Measurements from ENCODE around the gene RFFL.
A peak's percentile ranks its signal among the peaks of the same experiment; 100 is the strongest.
"Not testable (repeated sequence)": the region's sequence is repeated elsewhere in the genome, so short reads cannot be mapped to it uniquely, and the experiment has no call there.

Gene RFFL

DNA sequence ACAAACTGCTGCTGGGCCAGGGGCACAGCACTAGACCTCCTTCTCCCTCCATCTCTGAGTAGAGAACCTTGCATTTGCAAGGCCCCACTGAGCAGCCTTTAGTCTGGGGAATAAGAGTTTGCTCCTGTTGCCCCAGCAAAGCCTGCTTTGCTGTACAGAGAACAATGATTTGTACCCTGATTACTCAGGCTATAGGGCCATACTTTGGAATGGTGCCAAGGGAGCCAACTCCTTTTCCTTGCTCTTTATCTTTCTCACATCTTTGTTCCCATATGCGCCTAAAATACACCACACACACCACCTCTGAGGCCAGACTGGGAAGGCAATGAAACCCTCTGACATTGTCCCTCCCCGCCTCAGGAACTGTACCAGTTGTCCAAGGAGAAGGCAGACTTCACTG is 62.0 kb downstream of the RFFL start:
- no peak overlapping the region for H3K4me3 ChIP-seq (replicated peaks; ENCODE audit: low read depth, low read length)
- DNase-seq (ENCODE audit: extremely low read depth, low read depth), result no peak
- TF ChIP-seq, protein P1, sequence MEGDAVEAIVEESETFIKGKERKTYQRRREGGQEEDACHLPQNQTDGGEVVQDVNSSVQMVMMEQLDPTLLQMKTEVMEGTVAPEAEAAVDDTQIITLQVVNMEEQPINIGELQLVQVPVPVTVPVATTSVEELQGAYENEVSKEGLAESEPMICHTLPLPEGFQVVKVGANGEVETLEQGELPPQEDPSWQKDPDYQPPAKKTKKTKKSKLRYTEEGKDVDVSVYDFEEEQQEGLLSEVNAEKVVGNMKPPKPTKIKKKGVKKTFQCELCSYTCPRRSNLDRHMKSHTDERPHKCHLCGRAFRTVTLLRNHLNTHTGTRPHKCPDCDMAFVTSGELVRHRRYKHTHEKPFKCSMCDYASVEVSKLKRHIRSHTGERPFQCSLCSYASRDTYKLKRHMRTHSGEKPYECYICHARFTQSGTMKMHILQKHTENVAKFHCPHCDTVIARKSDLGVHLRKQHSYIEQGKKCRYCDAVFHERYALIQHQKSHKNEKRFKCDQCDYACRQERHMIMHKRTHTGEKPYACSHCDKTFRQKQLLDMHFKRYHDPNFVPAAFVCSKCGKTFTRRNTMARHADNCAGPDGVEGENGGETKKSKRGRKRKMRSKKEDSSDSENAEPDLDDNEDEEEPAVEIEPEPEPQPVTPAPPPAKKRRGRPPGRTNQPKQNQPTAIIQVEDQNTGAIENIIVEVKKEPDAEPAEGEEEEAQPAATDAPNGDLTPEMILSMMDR (IDR thresholded peaks at IDR 0.05; ENCODE audit: low read depth, low read length, missing control alignments), result no peak

DNA sequence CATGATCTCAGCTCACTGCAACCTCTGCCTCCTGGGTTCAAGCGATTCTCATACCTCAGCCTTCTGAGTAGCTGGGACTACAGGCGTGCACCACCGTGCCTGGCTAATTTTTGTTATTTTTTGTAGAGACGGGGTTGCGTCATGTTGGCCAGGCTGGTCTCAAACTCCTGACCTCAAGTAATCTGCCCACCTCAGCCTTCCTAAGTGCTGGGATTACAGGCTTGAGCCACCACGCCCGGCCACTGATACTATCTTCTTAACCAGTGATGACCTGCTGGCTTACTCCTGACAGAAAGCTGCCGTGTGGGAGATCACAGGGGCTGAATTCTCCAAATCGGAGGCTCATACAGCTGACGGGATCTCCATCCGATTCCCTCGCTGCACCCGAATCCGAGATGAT is 62.5 kb downstream of the RFFL start:
- H3K4me3 ChIP-seq (replicated peaks; ENCODE audit: low read depth, low read length); DNase-seq (ENCODE audit: extremely low read depth, low read depth): not testable (repeated sequence)

DNA sequence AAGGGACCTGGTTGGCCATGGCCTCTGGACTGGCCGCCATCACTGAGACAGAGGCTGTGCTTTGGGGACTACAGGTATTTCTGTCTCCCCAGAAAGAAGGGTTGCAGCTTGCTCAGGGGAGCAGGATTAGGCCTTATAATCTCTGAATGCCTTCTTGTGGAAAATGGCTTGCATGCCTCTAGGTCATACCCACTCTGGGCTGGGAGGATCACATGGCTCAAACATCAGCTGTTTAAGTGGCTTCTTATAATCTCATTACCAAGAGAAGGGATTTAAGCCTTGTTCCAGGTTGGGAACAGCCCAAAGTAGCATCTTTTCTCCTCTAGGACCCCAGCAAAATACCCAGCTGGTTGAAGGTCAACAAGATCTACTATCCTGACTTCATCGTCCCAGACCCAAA is 64.1 kb downstream of the RFFL start:
- no peak for DNase-seq (ENCODE audit: extremely low read depth, low read depth)
- TF ChIP-seq, protein P1 (IDR thresholded peaks at IDR 0.05; ENCODE audit: low read depth, low read length, missing control alignments), result no peak
- H3K4me3 ChIP-seq (replicated peaks; ENCODE audit: low read depth, low read length), result no peak overlapping the region

DNA sequence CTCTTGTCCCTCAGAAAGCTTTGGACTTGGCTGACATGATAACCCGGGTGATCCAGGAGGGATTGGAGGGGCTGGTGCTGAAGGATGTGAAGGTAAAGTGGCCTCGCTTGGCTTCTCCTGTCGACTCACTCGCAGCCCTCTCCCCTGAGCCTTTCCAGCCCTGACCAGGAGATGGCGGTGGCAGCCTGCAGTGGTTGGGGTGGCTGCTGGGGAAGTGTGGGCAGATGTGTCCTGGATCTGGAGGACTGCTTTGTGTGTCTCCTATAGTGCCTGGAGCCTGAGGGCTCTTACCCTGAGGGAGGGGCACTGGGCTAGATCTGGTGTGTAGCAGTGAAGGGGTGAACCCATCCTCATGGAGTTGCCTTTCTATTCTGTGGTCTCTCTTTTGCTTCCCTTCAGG is 65.3 kb downstream of the RFFL start:
- no peak overlapping the region for H3K4me3 ChIP-seq (replicated peaks; ENCODE audit: low read depth, low read length)
- DNase-seq (ENCODE audit: extremely low read depth, low read depth), result no peak
- TF ChIP-seq, protein P1 (IDR thresholded peaks at IDR 0.05; ENCODE audit: low read depth, low read length, missing control alignments), result peak; percentile 84

DNA sequence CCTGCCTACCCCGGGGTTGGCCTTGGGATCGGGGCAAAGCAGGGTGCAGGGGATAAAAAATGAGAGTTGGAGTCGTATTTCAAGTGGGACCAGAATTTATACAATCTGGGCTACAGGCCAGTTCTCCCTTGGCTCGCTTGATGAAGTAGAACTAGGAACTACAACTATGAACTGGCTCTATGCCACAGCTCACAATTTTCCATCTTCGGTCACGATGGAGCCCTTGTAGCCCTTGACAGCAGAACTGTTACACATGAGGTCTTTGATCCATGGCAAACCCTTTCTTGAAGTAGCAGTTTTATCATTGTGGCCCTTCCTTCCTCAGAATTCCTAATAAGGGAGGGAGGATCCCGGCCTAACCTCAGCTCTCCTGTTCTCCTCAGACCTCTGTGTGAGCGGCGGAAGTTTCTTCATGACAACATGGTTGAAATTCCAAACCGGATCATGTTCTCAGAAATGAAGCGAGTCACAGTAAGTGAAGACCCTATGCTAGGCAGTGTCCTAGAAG is 66.1 kb downstream of the RFFL start:
- TF ChIP-seq, protein P1 (IDR thresholded peaks at IDR 0.05; ENCODE audit: low read depth, low read length, missing control alignments), result no peak
- DNase-seq (ENCODE audit: extremely low read depth, low read depth), result no peak
- H3K4me3 ChIP-seq (replicated peaks; ENCODE audit: low read depth, low read length), result no peak overlapping the region

DNA sequence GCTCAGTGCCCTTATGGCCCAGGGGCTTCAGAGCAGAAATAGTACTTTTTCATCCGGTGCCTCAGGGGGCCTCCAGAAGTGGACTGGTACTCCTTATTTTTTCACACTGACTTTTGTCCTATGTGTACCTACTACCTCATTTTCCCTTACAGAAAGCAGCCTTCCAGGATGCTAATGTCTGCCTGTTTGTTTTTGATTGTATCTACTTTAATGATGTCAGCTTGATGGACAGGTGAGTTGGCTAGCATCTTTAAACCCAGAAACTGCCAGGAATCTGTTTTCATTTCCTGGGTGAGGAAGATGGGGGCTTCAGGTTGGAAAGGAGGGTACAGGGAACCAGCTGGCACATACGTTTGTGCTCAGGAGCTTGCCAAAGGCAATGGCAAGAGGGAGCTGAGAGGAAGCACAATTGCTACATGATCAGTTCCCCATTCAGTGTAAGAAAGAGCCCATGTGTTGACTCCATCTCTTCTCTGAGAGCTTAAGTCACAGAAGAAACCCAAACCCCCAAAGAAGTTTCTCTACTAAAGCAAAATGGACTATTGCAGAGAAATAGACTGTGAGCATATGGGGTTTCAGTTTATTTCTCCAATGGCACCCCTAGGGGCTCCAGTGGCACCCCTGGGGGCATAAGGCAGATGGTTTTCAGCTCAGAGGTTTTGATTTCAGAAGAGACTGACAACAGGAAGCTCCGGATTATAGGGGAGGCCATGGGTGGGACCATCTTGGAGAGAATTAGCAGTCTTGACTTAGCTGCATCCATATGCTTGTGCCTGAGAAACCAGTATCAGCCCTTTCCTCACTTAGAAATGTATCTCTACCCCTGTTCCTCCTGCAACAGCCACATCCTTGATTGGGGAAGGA is 66.9 kb downstream of the RFFL start:
- TF ChIP-seq, protein P1 (IDR thresholded peaks at IDR 0.05; ENCODE audit: low read depth, low read length, missing control alignments), result no peak
- DNase-seq (ENCODE audit: extremely low read depth, low read depth), result no peak
- H3K4me3 ChIP-seq (replicated peaks; ENCODE audit: low read depth, low read length), result no peak overlapping the region

DNA sequence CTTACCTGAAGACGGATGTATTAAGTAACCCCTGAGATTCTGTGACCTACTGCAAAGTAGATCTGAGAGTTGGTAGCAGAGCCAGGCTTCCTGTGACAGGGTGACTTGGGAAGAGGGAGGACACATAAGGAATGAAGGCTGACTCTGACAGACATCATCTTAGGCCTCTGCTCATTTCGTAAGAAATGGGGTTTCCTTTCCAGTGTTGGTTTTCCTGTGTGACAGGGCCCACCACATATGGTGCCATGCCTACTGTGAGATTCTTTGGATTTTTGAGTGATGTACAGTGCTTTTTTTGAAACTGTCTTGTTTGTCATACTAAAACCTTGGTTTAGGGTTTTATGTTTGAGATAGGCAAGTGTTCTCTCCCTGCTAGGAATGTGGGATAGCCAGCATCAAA is 70.5 kb downstream of the RFFL start:
- H3K4me3 ChIP-seq (replicated peaks; ENCODE audit: low read depth, low read length), result no peak overlapping the region
- no peak for DNase-seq (ENCODE audit: extremely low read depth, low read depth)
- TF ChIP-seq, protein P1 (IDR thresholded peaks at IDR 0.05; ENCODE audit: low read depth, low read length, missing control alignments), result no peak

Measured in HFF-Myc (cell line).